ENCODE measurements around the gene FUT8. TPM values are rescaled to one million over a fixed set of nuclear protein-coding genes. Genes with fewer than 3 reads are reported as not detected.

Gene FUT8
- total RNA-seq: 10 to 100 TPM in 2 of 4 donors, 1 to 10 TPM in 2; 7.9 to 27.5 (median 12.8) TPM

DNA sequence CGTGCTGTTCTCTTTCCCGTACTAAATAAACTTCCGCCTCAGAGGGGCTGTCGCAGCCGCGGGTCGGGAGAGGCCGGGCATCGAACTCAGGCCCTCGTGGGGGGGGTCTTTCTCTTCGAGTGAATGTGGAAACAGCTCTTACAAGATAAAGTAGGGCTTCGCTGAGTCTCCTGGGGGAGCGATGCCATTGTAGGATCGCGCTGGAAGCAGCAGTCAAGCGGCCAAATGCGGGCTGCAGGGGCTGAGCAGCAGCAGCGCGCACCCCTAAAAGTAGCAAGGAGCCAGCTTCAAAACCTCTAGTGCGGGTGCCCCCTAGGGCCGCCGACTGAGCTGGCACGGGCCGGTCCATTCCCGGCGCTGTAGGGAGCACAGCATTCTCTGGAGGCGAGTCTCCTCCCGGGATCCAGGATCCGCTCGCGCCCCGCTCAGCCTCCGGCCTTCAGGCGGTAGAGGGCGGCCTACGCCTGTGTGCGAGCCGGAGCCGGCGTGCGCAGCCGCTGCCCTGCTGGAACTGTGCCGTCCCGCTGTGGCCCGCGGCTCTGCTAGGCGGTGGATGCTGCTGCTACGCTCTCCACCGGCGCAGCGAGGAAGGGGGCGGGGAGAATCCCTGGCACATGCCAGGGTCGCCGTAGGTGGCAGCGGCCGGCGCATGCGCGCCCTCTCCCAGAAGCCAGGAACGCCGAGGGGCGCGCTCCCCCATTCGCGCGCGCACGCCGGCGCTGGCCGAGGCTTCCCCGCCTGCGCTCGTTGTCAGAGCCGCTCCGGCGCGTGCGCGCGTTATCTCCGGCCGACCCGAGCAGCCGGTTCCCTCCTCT lies at the start of gene FUT8:
Gene FUT8 (plus strand): TSS at position 699 of the 815 bp plus-strand sequence. CDS start 148,834 bp downstream, outside the sequence.
- Histone ChIP-seq H3K36me3 (no peaks in the 10 kb centered on the region), H3K27me3 (no peaks in the 10 kb centered on the region), H3K27ac (peak within 1 kb of the TSS; percentile 89 to 98 (median 94)), H3K4me1 (peaks cover 0 to 21% (median 7%) of the 10 kb centered on the region in 4 donors), H3K9me3 (no peaks in the 10 kb centered on the region), H3K4me3 (peak within 1 kb of the TSS; percentile 49 to 86 (median 84))
- intact Hi-C loops (cut with DNase I; ENCODE audit: low total_unique reads) (loop anchor here (5.0 kb wide), 1 partner anchor 410 kb away; no protein-coding TSS in a partner anchor), in situ Hi-C loops (cut with MboI; ENCODE audit: low pct_ligation_motif_present in 1 of 4, low pct_unique_long_range_greater_than_20kb in 1 of 4, low sequenced_read_pairs in 3 of 4) (loop anchor here (10.0 to 25.0 kb wide), 5 partner anchors 200 to 650 kb away; no protein-coding TSS in a partner anchor)
- TF ChIP-seq POLR2A (IDR thresholded peaks at IDR 0.05) (peak; percentile 71), EP300 (IDR thresholded peaks at IDR 0.05; ENCODE audit: low read depth) (no peak), POLR2AphosphoS5 (IDR thresholded peaks at IDR 0.05) (peak; percentile 92 to 96 (median 93))
- TF ChIP-seq, protein P1, sequence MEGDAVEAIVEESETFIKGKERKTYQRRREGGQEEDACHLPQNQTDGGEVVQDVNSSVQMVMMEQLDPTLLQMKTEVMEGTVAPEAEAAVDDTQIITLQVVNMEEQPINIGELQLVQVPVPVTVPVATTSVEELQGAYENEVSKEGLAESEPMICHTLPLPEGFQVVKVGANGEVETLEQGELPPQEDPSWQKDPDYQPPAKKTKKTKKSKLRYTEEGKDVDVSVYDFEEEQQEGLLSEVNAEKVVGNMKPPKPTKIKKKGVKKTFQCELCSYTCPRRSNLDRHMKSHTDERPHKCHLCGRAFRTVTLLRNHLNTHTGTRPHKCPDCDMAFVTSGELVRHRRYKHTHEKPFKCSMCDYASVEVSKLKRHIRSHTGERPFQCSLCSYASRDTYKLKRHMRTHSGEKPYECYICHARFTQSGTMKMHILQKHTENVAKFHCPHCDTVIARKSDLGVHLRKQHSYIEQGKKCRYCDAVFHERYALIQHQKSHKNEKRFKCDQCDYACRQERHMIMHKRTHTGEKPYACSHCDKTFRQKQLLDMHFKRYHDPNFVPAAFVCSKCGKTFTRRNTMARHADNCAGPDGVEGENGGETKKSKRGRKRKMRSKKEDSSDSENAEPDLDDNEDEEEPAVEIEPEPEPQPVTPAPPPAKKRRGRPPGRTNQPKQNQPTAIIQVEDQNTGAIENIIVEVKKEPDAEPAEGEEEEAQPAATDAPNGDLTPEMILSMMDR (IDR thresholded peaks at IDR 0.05): peak; percentile 37 to 65 (median 52)
- DNase-seq: peak; percentile 96
- 0% methylated on average over 44 of the region's 85 CpGs; no CpG with 5 or more reads in 1 of the 2 donors for WGBS, 2 donors (ENCODE audit: low coverage in 1 of 2)

DNA sequence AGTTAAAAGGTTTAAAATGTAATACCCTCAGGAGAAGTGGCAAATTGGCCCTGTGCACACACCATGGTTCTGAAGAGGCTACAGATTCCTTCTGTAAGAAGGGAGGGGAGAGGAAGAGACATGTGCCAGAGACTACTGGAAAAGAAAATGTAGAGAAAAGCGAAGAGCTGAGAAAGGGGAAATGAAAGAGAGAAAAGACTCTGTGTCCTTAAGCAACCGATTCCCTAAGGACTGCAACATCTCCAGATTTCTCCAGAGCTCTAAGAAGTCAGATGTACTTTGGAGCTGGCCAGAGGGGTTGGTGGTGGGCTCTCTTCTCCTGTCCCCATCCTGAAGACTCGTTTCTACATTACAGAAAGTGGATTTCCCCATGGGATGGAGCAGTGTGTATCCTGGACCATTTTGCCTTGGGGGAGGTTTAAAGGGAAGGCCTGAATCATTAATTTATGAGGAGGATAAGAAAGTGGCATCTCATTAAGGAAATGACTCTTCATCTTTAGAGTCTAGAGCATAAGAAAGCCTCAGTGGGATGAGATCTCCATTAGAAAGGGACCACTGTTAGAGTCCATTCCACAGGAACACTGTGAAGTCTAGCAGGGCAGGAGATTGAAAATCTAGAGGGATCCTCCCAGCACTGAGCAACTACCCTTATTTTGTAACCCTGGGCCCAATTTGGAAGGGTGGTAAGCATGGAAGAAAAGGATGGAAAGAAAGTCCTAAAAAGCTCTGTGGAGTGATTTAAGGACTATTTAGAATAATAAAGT lies 45.5 kb upstream of the FUT8 start:
- DNase-seq: no peak
- intact Hi-C loops (cut with DNase I; ENCODE audit: low total_unique reads) (loop anchor here (2.0 kb wide), 1 partner anchor 78 kb away; no protein-coding TSS in a partner anchor), in situ Hi-C loops (cut with MboI; ENCODE audit: low pct_ligation_motif_present in 1 of 4, low pct_unique_long_range_greater_than_20kb in 1 of 4, low sequenced_read_pairs in 3 of 4) (no loop called here)
- H3K36me3 ChIP-seq: no peaks in the 10 kb centered on the region
- no peak overlapping the region for H3K4me3 ChIP-seq
- TF ChIP-seq, protein P1 (IDR thresholded peaks at IDR 0.05): no peak
- no peak for TF ChIP-seq POLR2AphosphoS5 (IDR thresholded peaks at IDR 0.05)
- TF ChIP-seq EP300 (IDR thresholded peaks at IDR 0.05; ENCODE audit: low read depth): no peak
- no peak for TF ChIP-seq POLR2A (IDR thresholded peaks at IDR 0.05)
- H3K4me1 ChIP-seq: no peaks in the 10 kb centered on the region
- H3K27me3 ChIP-seq: no peaks in the 10 kb centered on the region
- H3K9me3 ChIP-seq: no peaks in the 10 kb centered on the region
- 65 to 80% methylated on average over 2 to 3 of the region's 3 CpGs for WGBS, 2 donors (ENCODE audit: low coverage in 1 of 2)
- H3K27ac ChIP-seq: no peak overlapping the region

DNA sequence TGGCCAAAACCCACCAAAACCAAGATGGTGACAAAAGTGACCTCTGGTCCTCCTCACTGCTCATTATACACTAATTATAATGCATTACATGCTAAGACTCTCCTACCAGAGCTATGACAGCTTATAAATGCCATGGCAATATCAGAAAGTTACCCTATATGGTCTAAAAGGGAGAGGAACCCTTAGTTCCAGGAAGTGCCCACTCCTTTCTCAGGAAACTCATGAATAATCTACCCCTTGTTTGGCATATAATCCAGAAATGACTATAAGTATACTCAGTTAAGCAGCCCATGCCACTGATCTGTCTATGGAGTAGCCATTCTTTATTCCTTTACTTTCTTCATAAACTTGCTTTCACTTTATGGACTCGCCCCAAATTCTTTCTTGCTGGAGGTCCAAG lies 43.0 kb upstream of the FUT8 start:
- no peaks in the 10 kb centered on the region for H3K4me1 ChIP-seq
- no peak for TF ChIP-seq POLR2A (IDR thresholded peaks at IDR 0.05)
- TF ChIP-seq, protein P1 (IDR thresholded peaks at IDR 0.05): no peak
- H3K9me3 ChIP-seq: no peaks in the 10 kb centered on the region
- H3K36me3 ChIP-seq: no peaks in the 10 kb centered on the region
- H3K4me3 ChIP-seq: no peak overlapping the region
- in situ Hi-C loops (cut with MboI; ENCODE audit: low pct_ligation_motif_present in 1 of 4, low pct_unique_long_range_greater_than_20kb in 1 of 4, low sequenced_read_pairs in 3 of 4): no loop called here
- intact Hi-C loops (cut with DNase I; ENCODE audit: low total_unique reads): no loop called here
- no peaks in the 10 kb centered on the region for H3K27me3 ChIP-seq
- no peak for DNase-seq
- no peak overlapping the region for H3K27ac ChIP-seq
- 85 to 90% methylated on average over 1 of the region's 1 CpG for WGBS, 2 donors (ENCODE audit: low coverage in 1 of 2)

DNA sequence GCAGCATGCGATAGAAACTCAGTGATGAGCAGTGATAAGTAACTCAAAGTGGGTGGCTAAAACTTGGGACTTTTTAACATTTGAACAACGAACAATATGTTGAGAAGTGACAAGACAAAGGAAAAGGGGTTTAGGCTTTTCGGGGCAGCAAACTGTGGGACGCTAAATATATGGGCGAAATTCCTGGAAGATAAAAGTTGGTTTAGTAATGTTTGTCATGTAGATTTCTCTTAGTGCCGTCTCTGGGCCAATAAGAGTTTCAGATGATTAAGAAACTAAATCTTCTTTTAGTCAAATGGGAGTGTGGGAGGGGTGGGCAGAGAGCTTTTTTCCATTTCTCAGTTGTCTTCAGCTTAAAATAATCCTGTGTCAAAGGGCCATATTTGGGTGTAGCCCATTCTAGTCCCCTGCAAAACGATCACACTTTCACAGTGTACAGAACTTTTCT lies 41.7 kb upstream of the FUT8 start:
- Histone ChIP-seq H3K9me3 (no peaks in the 10 kb centered on the region), H3K27ac (no peak overlapping the region), H3K27me3 (no peaks in the 10 kb centered on the region), H3K4me1 (no peaks in the 10 kb centered on the region), H3K4me3 (no peak overlapping the region), H3K36me3 (no peaks in the 10 kb centered on the region)
- no peak for DNase-seq
- in situ Hi-C loops (cut with MboI; ENCODE audit: low pct_ligation_motif_present in 1 of 4, low pct_unique_long_range_greater_than_20kb in 1 of 4, low sequenced_read_pairs in 3 of 4) (no loop called here), intact Hi-C loops (cut with DNase I; ENCODE audit: low total_unique reads) (no loop called here)
- no peak for TF ChIP-seq EP300 (IDR thresholded peaks at IDR 0.05; ENCODE audit: low read depth)
- TF ChIP-seq, protein P1 (IDR thresholded peaks at IDR 0.05): no peak
- no peak for TF ChIP-seq POLR2AphosphoS5 (IDR thresholded peaks at IDR 0.05)
- no peak for TF ChIP-seq POLR2A (IDR thresholded peaks at IDR 0.05)
- WGBS, 2 donors (ENCODE audit: low coverage in 1 of 2): 58 to 63% methylated on average over 7 of the region's 7 CpGs
